GM19324 (cell line): ENCODE data around the gene ARAP1.

ENCODE experiments used
- ATAC-seq: cut with Tn5 transposase; IDR thresholded peaks from one replicate; pipeline ENCODE4 v1.9.1; 2021; ENCODE audit warnings: mild to moderate bottlenecking, moderate library complexity; ENCODE audit not compliant: unreplicated experiment, low FRiP score

Gene ARAP1

GRCh38 chr11:72745511-72745910 lies 6.7 kb downstream of the ARAP1 start:
- no peak for ATAC-seq

GRCh38 chr11:72744474-72744873 lies 7.7 kb downstream of the ARAP1 start:
- no peak for ATAC-seq

- ATAC-seq, result peak; percentile 41
These were observed 8.6 kb downstream of the ARAP1 start for GRCh38 chr11:72743321-72744221.

GRCh38 chr11:72742513-72743320 lies 9.5 kb downstream of the ARAP1 start:
- no peak for ATAC-seq

- ATAC-seq, result no peak
These were observed 10.2 kb downstream of the ARAP1 start for GRCh38 chr11:72741849-72742512.

GRCh38 chr11:72741429-72741833 lies 10.8 kb downstream of the ARAP1 start:
- ATAC-seq, result no peak

- ATAC-seq, result no peak
These were observed 11.4 kb downstream of the ARAP1 start for GRCh38 chr11:72740562-72741428.

GRCh38 chr11:72740060-72740424 lies 12.2 kb downstream of the ARAP1 start:
- ATAC-seq, result no peak

- no peak for ATAC-seq
These were observed 12.8 kb downstream of the ARAP1 start for GRCh38 chr11:72739240-72740059.

GRCh38 chr11:72738199-72739141 lies 13.7 kb downstream of the ARAP1 start:
- ATAC-seq, result no peak

GRCh38 chr11:72737336-72737735 lies 14.9 kb downstream of the ARAP1 start:
- ATAC-seq, result no peak

GRCh38 chr11:72736452-72737069 lies 15.6 kb downstream of the ARAP1 start:
- no peak for ATAC-seq

GRCh38 chr11:72735495-72736027 lies 16.6 kb downstream of the ARAP1 start:
- no peak for ATAC-seq

- no peak for ATAC-seq
These were observed 19.9 kb downstream of the ARAP1 start for GRCh38 chr11:72732329-72732728.

- ATAC-seq, result no peak
These were observed 21.5 kb downstream of the ARAP1 start for GRCh38 chr11:72730737-72731136.

GRCh38 chr11:72730243-72730642 lies 22.0 kb downstream of the ARAP1 start:
- no peak for ATAC-seq

GRCh38 chr11:72727521-72727920 lies 24.7 kb downstream of the ARAP1 start:
- no peak for ATAC-seq
